HG03521 (cell line): Measurements from ENCODE around the gene CBARP.

Source experiments
- ATAC-seq: cut with Tn5 transposase; IDR thresholded peaks from one replicate; pipeline ENCODE4 v1.9.1; 2021; ENCODE audit warnings: mild to moderate bottlenecking, moderate library complexity; ENCODE audit not compliant: unreplicated experiment

The CBARP gene

GRCh38 chr19:1266129-1266915 is 28.5 kb upstream of the CBARP start:
- peak; percentile 31 for ATAC-seq

GRCh38 chr19:1265615-1266128 is 27.9 kb upstream of the CBARP start:
- no peak for ATAC-seq

GRCh38 chr19:1264801-1265614 is 27.2 kb upstream of the CBARP start:
- ATAC-seq, result no peak

- no peak for ATAC-seq
These were observed 25.4 kb upstream of the CBARP start for GRCh38 chr19:1263188-1263587.

GRCh38 chr19:1262623-1263123 is 24.9 kb upstream of the CBARP start:
- ATAC-seq, result no peak

GRCh38 chr19:1261798-1262622 is 24.2 kb upstream of the CBARP start:
- no peak for ATAC-seq

GRCh38 chr19:1261538-1261797 is 23.7 kb upstream of the CBARP start:
- no peak for ATAC-seq

- ATAC-seq, result peak; percentile 59
These were observed 23.1 kb upstream of the CBARP start for GRCh38 chr19:1260749-1261537.

GRCh38 chr19:1259876-1260748 is 22.3 kb upstream of the CBARP start:
- ATAC-seq, result no peak

GRCh38 chr19:1259206-1259875 is 21.5 kb upstream of the CBARP start:
- ATAC-seq, result peak; percentile 22

- ATAC-seq, result no peak
These were observed 21.0 kb upstream of the CBARP start for GRCh38 chr19:1258707-1259205.

GRCh38 chr19:1258163-1258492 is 20.3 kb upstream of the CBARP start:
- no peak for ATAC-seq

- no peak for ATAC-seq
These were observed 19.8 kb upstream of the CBARP start for GRCh38 chr19:1257475-1258162.

- ATAC-seq, result no peak
These were observed 19.1 kb upstream of the CBARP start for GRCh38 chr19:1256646-1257474.

- no peak for ATAC-seq
These were observed 17.7 kb upstream of the CBARP start for GRCh38 chr19:1255186-1256161.

- no peak for ATAC-seq
These were observed 16.9 kb upstream of the CBARP start for GRCh38 chr19:1254530-1255185.
